RWPE2 (cell line): ENCODE measurements around the gene PDHB.

Experiments
- ATAC-seq: fragments of 200-7000 bp; cut with Tn5 transposase; 3 replicates; pipeline ENCODE4 v1.9.1; 2021; ENCODE audit warnings: low read depth
- DNase-seq: peaks from one replicate; pipeline ENCODE4 v3.0.0-alpha.2; 2020; ENCODE audit warnings: low spot score
- H3K27ac ChIP-seq: fragments of 450-650 bp; 2 replicates; pipeline ENCODE4 v1.5.1; 2017; ENCODE audit warnings: mild to moderate bottlenecking; ENCODE audit not compliant: poor library complexity, severe bottlenecking
- H3K27me3 ChIP-seq: fragments of 250-450 bp; sonication (Bioruptor Pico); 2 replicates; pipeline ENCODE4 v1.5.1; 2021; ENCODE audit warnings: mild to moderate bottlenecking, moderate library complexity; ENCODE audit not compliant: insufficient read depth, poor library complexity, severe bottlenecking
- H3K36me3 ChIP-seq: fragments of 250-450 bp; sonication (Bioruptor Pico); 2 replicates; pipeline ENCODE4 v1.5.1; 2020; ENCODE audit warnings: low read depth, mild to moderate bottlenecking, moderate library complexity
- H3K4me1 ChIP-seq: fragments of 250-450 bp; sonication (Bioruptor Pico); 2 replicates; pipeline ENCODE4 v1.5.1; 2021; ENCODE audit warnings: mild to moderate bottlenecking, moderate library complexity; ENCODE audit not compliant: insufficient read depth, poor library complexity, severe bottlenecking
- H3K4me3 ChIP-seq: fragments of 250-450 bp; sonication (Bioruptor Pico); 2 replicates; pipeline ENCODE4 v1.5.1; 2021; ENCODE audit warnings: mild to moderate bottlenecking, moderate library complexity; ENCODE audit not compliant: severe bottlenecking
- H3K9me3 ChIP-seq: fragments of 250-450 bp; sonication (Bioruptor Pico); 2 replicates; pipeline ENCODE4 v1.5.1; 2021; ENCODE audit warnings: mild to moderate bottlenecking, moderate library complexity; ENCODE audit not compliant: severe bottlenecking
- TF ChIP-seq, protein P1 (sequence below): fragments of 450-650 bp; IDR thresholded peaks from one replicate; pipeline ENCODE4 v1.5.1; 2017; ENCODE audit warnings: mild to moderate bottlenecking, moderate library complexity; ENCODE audit not compliant: poor library complexity, severe bottlenecking

Gene PDHB

DNA sequence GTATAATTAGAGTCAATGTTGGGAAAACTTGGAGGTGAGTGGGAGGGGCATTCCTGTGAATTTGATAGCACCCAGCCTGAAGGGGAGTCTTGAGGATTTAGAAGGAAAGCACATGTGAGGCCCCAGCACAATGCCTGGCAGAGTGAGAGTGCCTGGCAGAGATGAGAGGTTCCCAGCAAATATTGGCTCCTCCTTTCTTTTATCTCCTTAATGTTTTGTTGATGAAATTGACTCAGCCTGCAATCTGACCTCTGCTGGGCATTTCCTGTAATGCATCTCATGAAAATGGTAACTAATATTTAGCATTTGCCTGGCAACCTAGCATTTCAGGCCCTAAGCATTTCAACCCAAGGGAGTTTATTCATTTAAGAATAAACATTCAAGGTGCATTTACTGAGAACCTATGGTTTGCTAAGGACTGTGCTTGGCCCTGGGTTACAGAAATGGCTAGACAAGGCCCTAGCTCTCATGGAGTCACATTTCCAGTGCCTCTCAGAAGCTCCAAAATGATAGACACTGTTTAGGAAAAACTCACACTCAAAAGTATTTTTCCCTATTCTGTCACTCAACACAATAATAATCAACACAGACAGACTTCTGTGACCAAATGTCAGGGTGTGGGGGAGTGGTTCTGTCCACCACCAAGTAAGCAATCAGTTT, 19.0 kb downstream of the PDHB start:
- DNase-seq (no peak), ATAC-seq (peak; percentile 45; the same call in 1 of the 3 replicates)
- no peaks in the 10 kb centered on the region for H3K4me1 ChIP-seq
- H3K4me3 ChIP-seq: no peak overlapping the region
- TF ChIP-seq, protein P1, sequence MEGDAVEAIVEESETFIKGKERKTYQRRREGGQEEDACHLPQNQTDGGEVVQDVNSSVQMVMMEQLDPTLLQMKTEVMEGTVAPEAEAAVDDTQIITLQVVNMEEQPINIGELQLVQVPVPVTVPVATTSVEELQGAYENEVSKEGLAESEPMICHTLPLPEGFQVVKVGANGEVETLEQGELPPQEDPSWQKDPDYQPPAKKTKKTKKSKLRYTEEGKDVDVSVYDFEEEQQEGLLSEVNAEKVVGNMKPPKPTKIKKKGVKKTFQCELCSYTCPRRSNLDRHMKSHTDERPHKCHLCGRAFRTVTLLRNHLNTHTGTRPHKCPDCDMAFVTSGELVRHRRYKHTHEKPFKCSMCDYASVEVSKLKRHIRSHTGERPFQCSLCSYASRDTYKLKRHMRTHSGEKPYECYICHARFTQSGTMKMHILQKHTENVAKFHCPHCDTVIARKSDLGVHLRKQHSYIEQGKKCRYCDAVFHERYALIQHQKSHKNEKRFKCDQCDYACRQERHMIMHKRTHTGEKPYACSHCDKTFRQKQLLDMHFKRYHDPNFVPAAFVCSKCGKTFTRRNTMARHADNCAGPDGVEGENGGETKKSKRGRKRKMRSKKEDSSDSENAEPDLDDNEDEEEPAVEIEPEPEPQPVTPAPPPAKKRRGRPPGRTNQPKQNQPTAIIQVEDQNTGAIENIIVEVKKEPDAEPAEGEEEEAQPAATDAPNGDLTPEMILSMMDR: peak; percentile 83
- no peaks in the 10 kb centered on the region for H3K9me3 ChIP-seq
- no peaks in the 10 kb centered on the region for H3K36me3 ChIP-seq
- H3K27ac ChIP-seq: no peak overlapping the region
- no peaks in the 10 kb centered on the region for H3K27me3 ChIP-seq

DNA sequence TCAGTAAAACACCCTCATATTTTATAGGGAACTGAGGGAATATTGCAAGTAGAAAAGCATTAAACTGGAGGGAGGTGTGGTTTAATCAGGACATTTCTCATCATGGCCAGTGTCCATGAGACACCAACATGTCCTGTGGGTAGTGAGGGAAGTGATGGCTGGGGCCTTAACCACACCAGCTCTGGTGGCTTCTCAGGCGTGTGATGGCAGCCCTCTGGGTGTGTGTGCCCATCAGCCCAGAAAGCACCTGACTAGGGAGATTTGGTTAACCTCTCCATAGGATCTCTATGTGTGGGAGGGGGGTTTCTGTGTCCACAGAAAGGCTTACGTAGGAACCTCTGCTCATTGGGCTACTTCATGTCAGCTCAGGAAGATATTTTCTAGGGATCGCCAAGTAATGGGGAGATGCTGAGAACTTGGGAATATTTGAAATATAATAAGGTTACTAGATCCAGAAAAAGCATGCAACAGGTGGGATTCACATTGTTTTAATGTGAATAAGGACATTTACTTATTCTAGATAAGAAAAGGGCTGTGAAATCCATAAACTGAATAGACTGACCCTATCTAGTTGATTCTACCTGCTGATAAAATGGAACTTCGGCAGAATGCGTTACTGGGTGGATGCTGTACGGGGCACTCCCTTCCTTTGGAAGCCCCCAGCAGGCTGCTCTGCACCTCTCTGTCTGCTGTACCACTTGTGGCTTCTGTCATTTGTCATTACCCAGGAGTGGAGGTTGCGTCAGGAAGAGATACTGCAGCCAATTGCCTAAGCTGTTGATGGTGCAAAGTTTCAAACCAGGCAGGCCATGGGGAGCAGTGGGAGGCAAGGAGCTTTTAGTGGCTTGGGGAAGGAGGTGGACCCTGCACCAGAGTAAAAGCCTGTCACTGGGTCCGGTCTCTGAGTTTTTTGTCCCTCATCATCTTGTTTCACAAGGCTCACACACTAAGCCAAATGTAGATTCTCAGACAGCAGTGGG, 21.5 kb downstream of the PDHB start:
- Histone ChIP-seq H3K36me3 (peaks cover 9% of the 10 kb centered on the region), H3K4me1 (no peaks in the 10 kb centered on the region), H3K27ac (no peak overlapping the region), H3K4me3 (no peak overlapping the region), H3K27me3 (no peaks in the 10 kb centered on the region), H3K9me3 (no peaks in the 10 kb centered on the region)
- DNase-seq: no peak
- ATAC-seq: no peak
- TF ChIP-seq, protein P1: no peak

DNA sequence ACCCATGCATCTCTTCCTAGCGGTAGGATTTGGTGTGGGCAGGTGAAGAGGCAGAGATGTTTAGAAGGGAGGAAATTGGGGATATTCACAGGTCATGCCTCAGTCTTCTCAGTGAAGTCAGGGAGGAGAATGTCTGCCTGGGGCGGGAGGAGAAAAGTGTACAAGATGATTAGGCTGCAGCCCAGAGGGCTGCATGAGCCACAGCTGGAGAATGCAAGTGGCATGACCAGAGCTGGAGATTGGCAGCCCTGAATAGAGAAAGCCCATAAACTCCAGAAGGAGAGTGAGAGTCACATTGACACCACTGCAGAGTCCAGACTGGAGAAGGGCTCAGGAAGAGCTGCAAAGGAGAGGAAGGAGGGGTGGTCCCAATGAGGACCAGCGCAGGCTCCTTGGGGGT, 22.6 kb downstream of the PDHB start:
- Histone ChIP-seq H3K27me3 (no peaks in the 10 kb centered on the region), H3K4me1 (no peaks in the 10 kb centered on the region), H3K9me3 (no peaks in the 10 kb centered on the region), H3K36me3 (peaks cover 13% of the 10 kb centered on the region), H3K4me3 (no peak overlapping the region), H3K27ac (no peak overlapping the region)
- DNase-seq: no peak
- no peak for ATAC-seq
- TF ChIP-seq, protein P1: no peak

DNA sequence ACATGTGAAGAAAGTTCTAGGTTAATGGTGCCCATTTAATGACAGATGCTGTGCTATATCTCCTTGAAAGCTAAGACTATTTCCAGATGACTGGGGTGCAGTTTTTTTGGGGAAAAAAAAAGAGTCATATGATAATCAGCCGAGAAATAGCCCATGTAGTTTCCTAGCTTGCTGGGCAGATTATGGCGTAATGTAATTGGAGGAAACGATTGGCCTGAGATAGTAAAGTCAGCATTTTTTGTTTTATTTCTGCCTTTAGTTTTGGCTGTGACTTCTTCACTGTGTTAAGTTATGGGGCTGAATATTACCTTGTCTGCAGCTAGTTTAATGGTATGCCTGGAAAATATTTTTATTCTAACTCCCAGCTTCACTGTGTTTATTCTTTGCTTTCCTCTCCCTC, 24.0 kb downstream of the PDHB start:
- no peak for DNase-seq
- TF ChIP-seq, protein P1: no peak
- Histone ChIP-seq H3K9me3 (no peaks in the 10 kb centered on the region), H3K27ac (no peak overlapping the region), H3K27me3 (no peaks in the 10 kb centered on the region), H3K4me1 (no peaks in the 10 kb centered on the region), H3K4me3 (no peak overlapping the region), H3K36me3 (peaks cover 13% of the 10 kb centered on the region)
- ATAC-seq: no peak
